HG03064 (cell line): ENCODE data around the gene SRRM5.
"Not testable (repeated sequence)": the region's sequence is repeated elsewhere in the genome, so short reads cannot be mapped to it uniquely, and the experiment has no call there.

ENCODE experiments used
- ATAC-seq: cut with Tn5 transposase; IDR thresholded peaks from one replicate; pipeline ENCODE4 v1.9.1; 2021; ENCODE audit warnings: low read depth; ENCODE audit not compliant: unreplicated experiment

The SRRM5 gene

GRCh38 chr19:43589678-43590077 lies 22.2 kb upstream of the SRRM5 start:
- ATAC-seq, result no peak

- ATAC-seq, result no peak
These were observed 19.8 kb upstream of the SRRM5 start for GRCh38 chr19:43591904-43592772.

GRCh38 chr19:43592800-43593350 lies 19.0 kb upstream of the SRRM5 start:
- ATAC-seq, result no peak

- no peak for ATAC-seq
These were observed 17.7 kb upstream of the SRRM5 start for GRCh38 chr19:43594081-43594697.

- no peak for ATAC-seq
These were observed 16.9 kb upstream of the SRRM5 start for GRCh38 chr19:43594710-43595604.

- ATAC-seq, result no peak
These were observed 16.3 kb upstream of the SRRM5 start for GRCh38 chr19:43595605-43595998.

- peak; percentile 66 for ATAC-seq
These were observed 15.7 kb upstream of the SRRM5 start, which contains the start of the genes IRGQ and ZNF576 for GRCh38 chr19:43595999-43596841. TSS of gene IRGQ (minus strand) at chr19:43596134. CDS start at chr19:43595338, 796 bp downstream. TSS of gene ZNF576 (plus strand) at chr19:43596595. CDS start at chr19:43597109, 514 bp downstream.

GRCh38 chr19:43596842-43597461 lies 14.9 kb upstream of the SRRM5 start:
- no peak for ATAC-seq

- no peak for ATAC-seq
These were observed 14.0 kb upstream of the SRRM5 start for GRCh38 chr19:43597876-43598275.

GRCh38 chr19:43598445-43599240 lies 13.2 kb upstream of the SRRM5 start:
- ATAC-seq, result no peak

- ATAC-seq, result no peak
These were observed 12.1 kb upstream of the SRRM5 start for GRCh38 chr19:43599635-43600295.

GRCh38 chr19:43600326-43600725 lies 11.6 kb upstream of the SRRM5 start:
- not testable (repeated sequence) for ATAC-seq

- no peak for ATAC-seq
These were observed 5.9 kb upstream of the SRRM5 start for GRCh38 chr19:43605875-43606568.

- no peak for ATAC-seq
These were observed 5.2 kb upstream of the SRRM5 start for GRCh38 chr19:43606569-43607229.

GRCh38 chr19:43607238-43608205 lies 4.4 kb upstream of the SRRM5 start:
- no peak for ATAC-seq

- ATAC-seq, result no peak
These were observed 2.0 kb upstream of the SRRM5 start for GRCh38 chr19:43609872-43610271.
